SK-N-SH treated with all-trans-retinoic acid at 6 μM for 48 hours (cell line): ENCODE data around the gene PCSK2.

ENCODE experiments used
- ARNTL ChIP-seq: fragments of 450-650 bp; formaldehyde crosslinking; IDR thresholded peaks from 2 replicates; pipeline ENCODE4 v1.5.0; 2020; ENCODE audit warnings: low read depth, mild to moderate bottlenecking, moderate library complexity, borderline replicate concordance
- CSDC2 ChIP-seq: fragments of 250-450 bp; sonication (Bioruptor Pico); IDR thresholded peaks from 2 replicates; pipeline ENCODE4 v1.5.0; 2020; ENCODE audit warnings: mild to moderate bottlenecking, moderate library complexity
- GLIS3 ChIP-seq: fragments of 250-450 bp; sonication (Bioruptor Pico); IDR thresholded peaks from 2 replicates; pipeline ENCODE4 v1.5.0; 2020; ENCODE audit warnings: mild to moderate bottlenecking, moderate library complexity
- PPARA ChIP-seq: fragments of 250-450 bp; sonication (Bioruptor Pico); IDR thresholded peaks from 2 replicates; pipeline ENCODE4 v1.5.0; 2020; ENCODE audit warnings: mild to moderate bottlenecking, borderline replicate concordance
- RARB ChIP-seq: fragments of 250-450 bp; sonication (Bioruptor Pico); IDR thresholded peaks from 2 replicates; pipeline ENCODE4 v1.8.0; 2021; ENCODE audit warnings: mild to moderate bottlenecking, moderate library complexity
- SNAI2 ChIP-seq: fragments of 250-450 bp; sonication (Bioruptor Pico); IDR thresholded peaks from 2 replicates; pipeline ENCODE4 v1.5.0; 2020; ENCODE audit warnings: mild to moderate bottlenecking, moderate library complexity
- ZFP3 ChIP-seq: fragments of 250-450 bp; sonication (Bioruptor Pico); IDR thresholded peaks from 2 replicates; pipeline ENCODE4 v1.5.0; 2020; ENCODE audit warnings: mild to moderate bottlenecking, moderate library complexity
- ZFP30 ChIP-seq: fragments of 450-650 bp; formaldehyde crosslinking; IDR thresholded peaks from 2 replicates; pipeline ENCODE4 v1.5.0; 2022; ENCODE audit warnings: mild to moderate bottlenecking, moderate library complexity
- ZNF565 ChIP-seq: fragments of 450-650 bp; formaldehyde crosslinking; conservative IDR thresholded peaks from 2 replicates; pipeline ENCODE4 v1.5.0; 2020; ENCODE audit warnings: low read depth, mild to moderate bottlenecking, moderate library complexity
- ZNF70 ChIP-seq: fragments of 450-650 bp; formaldehyde crosslinking; IDR thresholded peaks from 2 replicates; pipeline ENCODE4 v1.5.0; 2020; ENCODE audit warnings: mild to moderate bottlenecking, moderate library complexity

DNA sequence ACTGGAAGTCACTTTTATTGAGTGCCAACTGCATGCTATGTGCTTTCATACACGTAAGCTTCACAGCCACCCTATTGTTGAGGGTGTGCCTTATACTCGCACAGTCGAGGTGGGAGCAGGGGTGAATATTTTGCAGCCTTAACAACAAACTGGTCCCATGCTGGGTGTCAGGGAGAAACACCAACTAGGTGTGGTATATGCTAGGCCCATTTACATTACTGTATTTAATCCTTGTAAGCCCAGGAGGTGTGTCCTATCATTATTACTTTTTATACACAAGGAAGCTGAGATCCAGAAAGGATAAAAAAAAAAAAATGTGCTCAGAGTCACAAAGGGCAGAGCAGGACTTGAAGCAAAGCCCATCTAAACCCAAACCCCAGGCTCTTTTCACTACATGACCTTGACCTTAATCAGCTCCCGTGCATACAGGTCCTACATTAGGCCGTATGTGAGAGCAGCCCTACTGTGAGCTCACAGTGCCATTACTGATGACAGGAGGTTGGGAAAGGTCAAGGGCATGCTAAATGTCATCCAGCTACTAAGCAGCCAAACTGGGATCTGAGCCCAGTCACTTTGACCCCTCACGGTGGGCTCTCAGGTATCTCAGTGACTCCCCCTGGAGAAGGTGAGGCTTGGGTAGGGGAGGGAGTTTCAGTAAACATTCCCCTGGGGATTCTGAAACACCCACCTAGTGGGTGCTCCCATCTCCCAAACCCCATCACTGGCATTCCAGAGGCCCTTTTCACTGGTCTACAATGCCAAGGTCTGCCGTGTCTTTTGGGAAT, 242.6 kb downstream of the PCSK2 start:
- no peak for TF ChIP-seq PPARA (CRISPR knock-in tag)
- TF ChIP-seq CSDC2 (CRISPR knock-in tag), result no peak
- TF ChIP-seq ZFP30 (CRISPR knock-in tag), result no peak
- no peak for TF ChIP-seq ZNF70 (CRISPR knock-in tag)
- TF ChIP-seq GLIS3, result no peak
- TF ChIP-seq ARNTL (CRISPR knock-in tag), result no peak
- TF ChIP-seq ZFP3, result no peak
- no peak for TF ChIP-seq ZNF565 (CRISPR knock-in tag)
- TF ChIP-seq SNAI2 (CRISPR knock-in tag), result no peak
- TF ChIP-seq RARB, result no peak
